ENCODE results near the gene TSPEAR. TPM values are rescaled to one million over a fixed set of nuclear protein-coding genes. Genes with fewer than 3 reads are reported as not detected.

The TSPEAR gene
- total and polyA plus RNA-seq, 8 donors = 0.05 to 0.29 (median 0.12) TPM; not detected in 4

- 12 to 35% (median 21%) methylated on average over 8 of the region's 8 CpGs for WGBS, 5 donors
- Histone ChIP-seq H3K4me3 (no peak overlapping the region), H3K27ac (no peak overlapping the region), H3K27me3 (peaks cover 11 to 84% (median 53%) of the 10 kb centered on the region in 3 donors), H3K9me3 (no peaks in the 10 kb centered on the region), H3K4me1 (peaks cover 5 to 25% (median 12%) of the 10 kb centered on the region in 4 donors), H3K36me3 (no peaks in the 10 kb centered on the region)
- TF ChIP-seq POLR2A (IDR thresholded peaks at IDR 0.05) (no peak), POLR2AphosphoS5 (IDR thresholded peaks at IDR 0.05) (no peak), CTCF (IDR thresholded peaks at IDR 0.05) (no peak), EP300 (IDR thresholded peaks at IDR 0.05) (no peak)
- DNase-seq = peak in 1 of 2 donors; percentile 13
- intact Hi-C loops (cut with DNase I; ENCODE audit: low total_unique reads) = no loop called here
Observed at GRCh38 chr21:44714905-44715304, 3.5 kb upstream of the TSPEAR start.

- H3K36me3 ChIP-seq = no peaks in the 10 kb centered on the region
- DNase-seq = peak in 1 of 2 donors; percentile 8
- H3K9me3 ChIP-seq = no peaks in the 10 kb centered on the region
- peaks cover 5 to 36% (median 14%) of the 10 kb centered on the region in 4 donors for H3K4me1 ChIP-seq
- 76 to 89% (median 88%) methylated on average over 10 of the region's 10 CpGs for WGBS, 5 donors
- peaks cover 19 to 84% (median 63%) of the 10 kb centered on the region in 3 donors for H3K27me3 ChIP-seq
- no peak overlapping the region for H3K4me3 ChIP-seq
- no peak overlapping the region for H3K27ac ChIP-seq
- intact Hi-C loops (cut with DNase I; ENCODE audit: low total_unique reads) = no loop called here
- TF ChIP-seq POLR2A (IDR thresholded peaks at IDR 0.05) (no peak), POLR2AphosphoS5 (IDR thresholded peaks at IDR 0.05) (no peak), CTCF (IDR thresholded peaks at IDR 0.05) (no peak), EP300 (IDR thresholded peaks at IDR 0.05) (no peak)
Observed at GRCh38 chr21:44713846-44714245, 2.5 kb upstream of the TSPEAR start.

GRCh38 chr21:44713130-44713529 is 1.8 kb upstream of the TSPEAR start:
- peaks cover 5 to 37% (median 14%) of the 10 kb centered on the region in 4 donors for H3K4me1 ChIP-seq
- H3K27ac ChIP-seq = no peak overlapping the region
- H3K4me3 ChIP-seq = no peak overlapping the region
- TF ChIP-seq EP300 (IDR thresholded peaks at IDR 0.05) (no peak), POLR2A (IDR thresholded peaks at IDR 0.05) (no peak), POLR2AphosphoS5 (IDR thresholded peaks at IDR 0.05) (no peak), CTCF (IDR thresholded peaks at IDR 0.05) (no peak)
- peaks cover 19 to 84% (median 63%) of the 10 kb centered on the region in 3 donors for H3K27me3 ChIP-seq
- intact Hi-C loops (cut with DNase I; ENCODE audit: low total_unique reads) = no loop called here
- no peaks in the 10 kb centered on the region for H3K9me3 ChIP-seq
- WGBS, 5 donors = 47 to 55% (median 51%) methylated on average over 8 to 9 of the region's 9 CpGs
- no peaks in the 10 kb centered on the region for H3K36me3 ChIP-seq
- DNase-seq = peak in 1 of 2 donors; percentile 13

- no peaks in the 10 kb centered on the region for H3K9me3 ChIP-seq
- peaks cover 19 to 89% (median 69%) of the 10 kb centered on the region in 3 donors for H3K27me3 ChIP-seq
- no peak for DNase-seq
- H3K4me3 ChIP-seq = no peak overlapping the region
- WGBS, 5 donors = 13 to 24% (median 21%) methylated on average over 16 to 22 of the region's 22 CpGs
- H3K27ac ChIP-seq = no peak overlapping the region
- TF ChIP-seq POLR2AphosphoS5 (IDR thresholded peaks at IDR 0.05) (no peak), CTCF (IDR thresholded peaks at IDR 0.05) (no peak), EP300 (IDR thresholded peaks at IDR 0.05) (no peak), POLR2A (IDR thresholded peaks at IDR 0.05) (no peak)
- no peaks in the 10 kb centered on the region for H3K36me3 ChIP-seq
- intact Hi-C loops (cut with DNase I; ENCODE audit: low total_unique reads) = no loop called here
- H3K4me1 ChIP-seq = peaks cover 5 to 38% (median 14%) of the 10 kb centered on the region in 4 donors
Observed at GRCh38 chr21:44712203-44713028, 1.0 kb upstream of the TSPEAR start.
